OCI-LY7 (cell line): ENCODE data around the gene RHBDL1. TPM values are rescaled to one million over a fixed set of nuclear protein-coding genes. Genes with fewer than 3 reads are reported as not detected.

Source experiments
- BruUV-seq: library from RNA; stranded (reverse); fragments of 400-500 nt; replicated peaks from 2 replicates; lab custom pipeline; 2021; lab: Mats Ljungman, UMichigan
- CTCF ChIA-PET: fragments of 300-600 bp; sonication (Branson Sonifier 250); formaldehyde crosslinking; loops from one replicate; lab custom pipeline; 2022; ENCODE audit warnings: antibody characterized with exemption; ENCODE audit not compliant: unreplicated experiment; lab: Charles Lee
- POLR2A ChIA-PET: fragments of 300-600 bp; sonication (Branson Sonifier 250); formaldehyde crosslinking; loops from one replicate; lab custom pipeline; 2022; ENCODE audit warnings: antibody characterized with exemption; lab: Charles Lee
- DNase-seq: peaks from one replicate; pipeline ENCODE4 v3.0.0-alpha.2; 2015; ENCODE audit warnings: low spot score
- H2AFZ ChIP-seq: fragments of 200-600 bp; sonication (generic), shearing (Covaris generic); 2 replicates; pipeline ENCODE4 v1.6.1; 2014; ENCODE audit warnings: mild to moderate bottlenecking, antibody characterized with exemption, low read length, moderate library complexity
- H3K27ac ChIP-seq: fragments of 200-600 bp; sonication (generic); 2 replicates; pipeline ENCODE4 v1.5.1; 2014; ENCODE audit warnings: mixed run types, low read depth, mild to moderate bottlenecking, moderate library complexity, low read length, inconsistent platforms; ENCODE audit not compliant: poor library complexity, severe bottlenecking
- H3K36me3 ChIP-seq: fragments of 200-600 bp; sonication (generic); 2 replicates; pipeline ENCODE4 v1.6.1; 2014; ENCODE audit warnings: mild to moderate bottlenecking, antibody characterized with exemption, low read length, moderate library complexity, mixed read lengths; ENCODE audit not compliant: insufficient read depth
- H3K4me1 ChIP-seq: fragments of 200-600 bp; sonication (generic); 2 replicates; pipeline ENCODE4 v1.5.1; 2014; ENCODE audit warnings: mild to moderate bottlenecking, low read length; ENCODE audit not compliant: insufficient read depth, poor library complexity, severe bottlenecking
- H3K4me2 ChIP-seq: fragments of 200-600 bp; sonication (generic); 2 replicates; pipeline ENCODE4 v1.6.1; 2014; ENCODE audit warnings: mild to moderate bottlenecking, low read length
- H3K4me3 ChIP-seq: fragments of 200-600 bp; sonication (generic); 2 replicates; pipeline ENCODE4 v1.5.1; 2014; ENCODE audit warnings: mild to moderate bottlenecking, low read depth, low read length; ENCODE audit not compliant: poor library complexity, severe bottlenecking
- H3K79me2 ChIP-seq: fragments of 200-600 bp; sonication (generic); 2 replicates; pipeline ENCODE4 v1.6.1; 2016; ENCODE audit warnings: low read depth, mild to moderate bottlenecking, low read length, moderate library complexity, mixed read lengths; ENCODE audit not compliant: insufficient read depth
- H3K9me2 ChIP-seq: fragments of 200-600 bp; sonication (generic); 2 replicates; pipeline ENCODE4 v1.6.1; 2016; ENCODE audit warnings: mild to moderate bottlenecking, low read length, mixed read lengths; ENCODE audit not compliant: insufficient read depth
- H3K9me3 ChIP-seq: fragments of 200-600 bp; sonication (generic); 2 replicates; pipeline ENCODE4 v1.6.1; 2014; ENCODE audit warnings: mild to moderate bottlenecking, mixed run types, low read length, mixed read lengths
- H4K20me1 ChIP-seq: fragments of 200-600 bp; sonication (generic); 2 replicates; pipeline ENCODE4 v1.6.1; 2014; ENCODE audit warnings: mild to moderate bottlenecking, antibody characterized with exemption, low read length, moderate library complexity, mixed read lengths; ENCODE audit not compliant: insufficient read depth
- EZH2phosphoT487 ChIP-seq: fragments of 200-600 bp; sonication (generic); IDR thresholded peaks from 2 replicates; pipeline ENCODE4 v1.6.1; 2018; ENCODE audit warnings: low read depth, borderline replicate concordance, mild to moderate bottlenecking, mixed run types, antibody characterized with exemption, low read length, moderate library complexity, mixed read lengths
- intact Hi-C: fragments of 100-400 bp; cut with micrococcal nuclease; formaldehyde crosslinking; loops from one replicate; pipeline ENCODE4 v1.10.0; 2022; ENCODE audit not compliant: unreplicated experiment
- total RNA-seq, 2 experiments: library from RNA; depleted of rRNA in 1 of 2; stranded (reverse); fragments of >200 nt in 1 of 2; shearing (Covaris generic) in 1 of 2; gene quantifications; 2 replicates each; pipeline ENCODE4 v1.2.3, GENCODE V29; 2014 to 2022
- TF ChIP-seq, protein P1 (sequence below): fragments of 200-600 bp; sonication (generic); conservative IDR thresholded peaks from 2 replicates; pipeline ENCODE4 v1.5.1; 2014; ENCODE audit warnings: mild to moderate bottlenecking, antibody characterized with exemption, low read length, moderate library complexity, mixed read lengths

RHBDL1 gene
- total RNA-seq, 2 experiments from 2014 or later = 4.2 TPM

- no TSS peak for BruUV-seq
- H3K36me3 ChIP-seq = 0 out of 2 replicates have a peak, but pooled peaks cover 10% of the 10 kb centered on the region
- no peaks in the 10 kb centered on the region for H3K9me3 ChIP-seq
- peak overlapping the region; percentile 93 for H3K27ac ChIP-seq
- peaks cover 63% of the 10 kb centered on the region for H3K4me1 ChIP-seq
- no peak for TF ChIP-seq EZH2phosphoT487
- TF ChIP-seq, protein P1, sequence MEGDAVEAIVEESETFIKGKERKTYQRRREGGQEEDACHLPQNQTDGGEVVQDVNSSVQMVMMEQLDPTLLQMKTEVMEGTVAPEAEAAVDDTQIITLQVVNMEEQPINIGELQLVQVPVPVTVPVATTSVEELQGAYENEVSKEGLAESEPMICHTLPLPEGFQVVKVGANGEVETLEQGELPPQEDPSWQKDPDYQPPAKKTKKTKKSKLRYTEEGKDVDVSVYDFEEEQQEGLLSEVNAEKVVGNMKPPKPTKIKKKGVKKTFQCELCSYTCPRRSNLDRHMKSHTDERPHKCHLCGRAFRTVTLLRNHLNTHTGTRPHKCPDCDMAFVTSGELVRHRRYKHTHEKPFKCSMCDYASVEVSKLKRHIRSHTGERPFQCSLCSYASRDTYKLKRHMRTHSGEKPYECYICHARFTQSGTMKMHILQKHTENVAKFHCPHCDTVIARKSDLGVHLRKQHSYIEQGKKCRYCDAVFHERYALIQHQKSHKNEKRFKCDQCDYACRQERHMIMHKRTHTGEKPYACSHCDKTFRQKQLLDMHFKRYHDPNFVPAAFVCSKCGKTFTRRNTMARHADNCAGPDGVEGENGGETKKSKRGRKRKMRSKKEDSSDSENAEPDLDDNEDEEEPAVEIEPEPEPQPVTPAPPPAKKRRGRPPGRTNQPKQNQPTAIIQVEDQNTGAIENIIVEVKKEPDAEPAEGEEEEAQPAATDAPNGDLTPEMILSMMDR = peak; percentile 58
- H3K4me2 ChIP-seq = peak overlapping the region; percentile 88
- H3K9me2 ChIP-seq = no peaks in the 10 kb centered on the region
- H3K4me3 ChIP-seq = peak overlapping the region; percentile 95
- CTCF ChIA-PET = interaction anchor here (0.5 to 0.7 kb wide), 2 partner anchors 20 to 1435 kb away, joined by 4 read pairs; partner anchors contain the start of genes CIAO3 and TRAF7
- POLR2A ChIA-PET = interaction anchor here (0.5 to 3.2 kb wide), 4 partner anchors 8 to 30 kb away, joined by 3 to 26 read pairs (median 3); partner anchors contain the start of gene WDR24
- H2AFZ ChIP-seq = peak overlapping the region; percentile 31; the same call in 1 of the 2 replicates
- H3K79me2 ChIP-seq = no peaks in the 10 kb centered on the region
- peak; percentile 83 for DNase-seq
- intact Hi-C loops = loop anchor here (2.0 to 5.0 kb wide), 2 partner anchors 18 to 38 kb away; partner anchors contain the start of genes JMJD8 and STUB1
- no peaks in the 10 kb centered on the region for H4K20me1 ChIP-seq
Observed at GRCh38 chr16:720447-720989, 45.0 kb downstream of the RHBDL1 start.

GRCh38 chr16:720990-721764 is 45.7 kb downstream of the RHBDL1 start, which contains the start of gene ANTKMT:
Gene ANTKMT (plus strand): TSS chr16:721146. CDS start chr16:721275, 129 bp downstream.
- DNase-seq = peak; percentile 96
- Histone ChIP-seq H2AFZ (peak within 1 kb of the TSS; percentile 31; the same call in 1 of the 2 replicates), H4K20me1 (no peaks in the 10 kb centered on the region), H3K4me1 (peaks cover 62% of the 10 kb centered on the region), H3K9me3 (no peaks in the 10 kb centered on the region), H3K4me3 (peak within 1 kb of the TSS; percentile 95), H3K4me2 (peak within 1 kb of the TSS; percentile 88), H3K9me2 (no peaks in the 10 kb centered on the region), H3K79me2 (no peaks in the 10 kb centered on the region), H3K36me3 (0 out of 2 replicates have a peak, but pooled peaks cover 10% of the 10 kb centered on the region), H3K27ac (peak within 1 kb of the TSS; percentile 93)
- TF ChIP-seq, protein P1 = no peak
- no peak for TF ChIP-seq EZH2phosphoT487
- no TSS peak for BruUV-seq
- ChIA-PET CTCF (interaction anchor here (0.5 to 0.7 kb wide), 2 partner anchors 16 to 1434 kb away, joined by 3 to 4 read pairs; partner anchors contain the start of gene TRAF7), POLR2A (interaction anchor here (0.6 to 3.2 kb wide), 5 partner anchors 9 to 991 kb away, joined by 4 to 26 read pairs (median 5); partner anchors contain the start of genes CHTF18 and RPUSD1)
- intact Hi-C loops = loop anchor here (2.0 to 5.0 kb wide), 2 partner anchors 18 to 39 kb away; partner anchors contain the start of genes JMJD8 and STUB1
